Activated CD8-positive, alpha-beta T cell treated with anti-CD3 and anti-CD28 coated beads for 36 hours (primary cell): ENCODE measurements around the gene ZBED1. TPM values are rescaled to one million over a fixed set of nuclear protein-coding genes. Genes with fewer than 3 reads are reported as not detected.

Experiments
- ATAC-seq: fragments of 200-7000 bp; cut with Tn5 transposase; one replicate; pipeline ENCODE4 v1.10.0; 2021; ENCODE audit warnings: mild to moderate bottlenecking, moderate library complexity
- CTCF ChIA-PET: fragments of 350-600 bp; sonication (Branson Sonifier 250); formaldehyde crosslinking; loops from one replicate; lab custom pipeline; 2021; ENCODE audit warnings: antibody characterized with exemption; lab: Charles Lee
- POLR2A ChIA-PET: fragments of 350-600 bp; sonication (Branson Sonifier 250); formaldehyde crosslinking; loops from one replicate; lab custom pipeline; 2021; ENCODE audit warnings: antibody characterized with exemption; lab: Charles Lee
- DNase-seq: peaks from one replicate; pipeline ENCODE4 v3.0.0-alpha.2; 2020
- H3K27ac Mint-ChIP-seq: one replicate; pipeline ENCODE4 v1.8.0; 2021; ENCODE audit warnings: mild to moderate bottlenecking, mixed read lengths
- H3K27me3 Mint-ChIP-seq: one replicate; pipeline ENCODE4 v1.8.0; 2021; ENCODE audit warnings: mixed read lengths
- H3K36me3 Mint-ChIP-seq: one replicate; pipeline ENCODE4 v1.8.0; 2021; ENCODE audit warnings: low read depth, mixed read lengths
- H3K4me1 Mint-ChIP-seq: one replicate; pipeline ENCODE4 v1.8.0; 2021; ENCODE audit warnings: low read depth, mixed read lengths
- H3K4me3 Mint-ChIP-seq: one replicate; pipeline ENCODE4 v1.8.0; 2021; ENCODE audit warnings: mild to moderate bottlenecking, moderate library complexity, mixed read lengths
- H3K9me3 Mint-ChIP-seq: one replicate; pipeline ENCODE4 v1.8.0; 2021; ENCODE audit warnings: mixed read lengths
- CTCF ChIP-seq: fragments of 200-600 bp; IDR thresholded peaks from one replicate; pipeline ENCODE4 v1.8.0; 2022; ENCODE audit warnings: antibody characterized with exemption, mild to moderate bottlenecking
- intact Hi-C: fragments of 100-400 bp; cut with micrococcal nuclease; formaldehyde crosslinking; loops from one replicate; pipeline ENCODE4 v1.10.0; 2022
- total RNA-seq, 2 experiments: library from RNA; stranded (reverse); gene quantifications; one replicate each; pipeline ENCODE4 v1.2.3, GENCODE V29; 2021

Gene ZBED1
- total RNA-seq, 2 experiments from 2014 or later: 26.3 to 28.7 TPM

- ATAC-seq (no peak), DNase-seq (no peak)
- intact Hi-C loops: no loop called here
- CTCF ChIA-PET: no interaction called here
- no peaks in the 10 kb centered on the region for H3K27me3 Mint-ChIP-seq
- no peak for TF ChIP-seq CTCF
- H3K9me3 Mint-ChIP-seq: peaks cover 8% of the 10 kb centered on the region
- peaks cover 30% of the 10 kb centered on the region for H3K36me3 Mint-ChIP-seq
- H3K4me1 Mint-ChIP-seq: peaks cover 5% of the 10 kb centered on the region
- no peak overlapping the region for H3K4me3 Mint-ChIP-seq
- H3K27ac Mint-ChIP-seq: no peak overlapping the region
- POLR2A ChIA-PET: no interaction called here
Measured at GRCh38 chrX:2439613-2440012, 61.2 kb downstream of the ZBED1 start.

Other genes with a start within 250 kb of the ZBED1 start
- gene DHRSX, start within 50 bp of the ZBED1 start, total RNA-seq: 10 to 100 TPM; 19.7 to 22.0 TPM
- 100 to 1,000 TPM; 121 to 123 TPM for gene CD99, start 190.3 kb upstream of the ZBED1 start, total RNA-seq